ENCODE measurements around the gene GPR146.

The GPR146 gene

DNA sequence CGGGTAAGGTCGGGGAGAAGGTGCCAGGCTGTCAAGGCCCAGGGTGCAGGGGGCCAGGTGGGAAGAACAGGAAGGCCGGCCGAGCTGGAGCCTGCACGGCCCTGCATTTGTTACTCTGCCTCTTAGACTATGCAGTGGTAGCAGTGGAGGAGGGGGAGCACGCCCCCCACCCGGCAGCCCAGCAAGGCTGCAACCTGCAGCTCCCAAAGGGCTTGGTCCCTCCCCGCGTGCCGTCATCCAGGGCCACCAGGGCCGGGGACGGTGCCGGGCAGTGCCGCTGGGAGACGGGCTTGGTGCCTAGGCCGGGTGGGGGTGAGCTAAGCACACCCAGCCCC lies 36.5 kb downstream of the GPR146 start:
- DNase-seq = no peak

- no peak for DNase-seq
These were observed 37.0 kb downstream of the GPR146 start for GRCh38 chr7:1081336-1081735.

- DNase-seq = no peak
These were observed 37.6 kb downstream of the GPR146 start for GRCh38 chr7:1081931-1082401.

DNA sequence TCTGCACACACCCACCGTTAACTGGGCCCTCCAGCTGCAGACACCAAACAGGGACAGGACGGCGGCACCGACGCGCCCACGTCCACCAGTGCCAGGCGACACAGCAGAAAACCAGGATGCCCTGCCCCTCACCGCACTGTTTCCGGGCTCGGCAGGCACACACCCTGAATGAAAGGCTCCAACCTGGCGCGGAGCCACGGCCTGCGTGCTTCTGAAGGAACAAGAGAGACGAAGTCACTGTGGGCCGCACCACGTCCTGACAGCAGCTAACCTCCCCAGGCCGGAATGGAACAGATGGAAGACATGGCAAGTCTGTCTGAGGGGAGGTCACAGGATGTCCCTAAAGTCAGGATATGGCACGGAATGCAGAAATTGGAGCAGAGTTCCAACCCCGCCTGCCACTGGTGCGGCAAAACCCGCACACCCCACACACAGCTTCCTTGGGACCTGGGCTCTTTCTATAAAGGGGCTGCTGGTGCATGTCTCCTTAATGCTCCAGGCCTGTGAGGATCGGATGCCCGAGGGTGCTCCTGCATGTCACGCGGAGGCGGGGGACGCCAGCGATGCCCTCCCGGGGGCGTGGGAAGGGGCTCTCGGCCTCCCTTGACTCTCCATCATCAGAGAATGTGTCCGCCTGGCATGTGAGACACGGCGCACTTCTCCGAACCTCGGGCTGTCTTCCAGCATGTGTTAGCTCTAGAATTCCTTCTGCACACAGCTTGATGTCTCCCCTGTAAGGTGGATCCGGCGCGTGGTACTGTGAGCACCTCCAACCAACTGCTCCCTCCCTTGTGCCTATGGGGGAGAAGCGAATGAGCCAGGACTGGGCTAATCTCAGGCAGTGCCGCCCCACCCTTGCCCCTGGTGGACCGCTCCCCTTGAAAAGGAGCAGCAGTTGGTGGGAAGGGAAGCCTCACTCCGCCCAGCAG lies 39.6 kb downstream of the GPR146 start:
- no peak for DNase-seq

- no peak for DNase-seq
These were observed 40.9 kb downstream of the GPR146 start for GRCh38 chr7:1085266-1085665.

GRCh38 chr7:1085910-1086421 lies 41.6 kb downstream of the GPR146 start:
- no peak for DNase-seq

DNA sequence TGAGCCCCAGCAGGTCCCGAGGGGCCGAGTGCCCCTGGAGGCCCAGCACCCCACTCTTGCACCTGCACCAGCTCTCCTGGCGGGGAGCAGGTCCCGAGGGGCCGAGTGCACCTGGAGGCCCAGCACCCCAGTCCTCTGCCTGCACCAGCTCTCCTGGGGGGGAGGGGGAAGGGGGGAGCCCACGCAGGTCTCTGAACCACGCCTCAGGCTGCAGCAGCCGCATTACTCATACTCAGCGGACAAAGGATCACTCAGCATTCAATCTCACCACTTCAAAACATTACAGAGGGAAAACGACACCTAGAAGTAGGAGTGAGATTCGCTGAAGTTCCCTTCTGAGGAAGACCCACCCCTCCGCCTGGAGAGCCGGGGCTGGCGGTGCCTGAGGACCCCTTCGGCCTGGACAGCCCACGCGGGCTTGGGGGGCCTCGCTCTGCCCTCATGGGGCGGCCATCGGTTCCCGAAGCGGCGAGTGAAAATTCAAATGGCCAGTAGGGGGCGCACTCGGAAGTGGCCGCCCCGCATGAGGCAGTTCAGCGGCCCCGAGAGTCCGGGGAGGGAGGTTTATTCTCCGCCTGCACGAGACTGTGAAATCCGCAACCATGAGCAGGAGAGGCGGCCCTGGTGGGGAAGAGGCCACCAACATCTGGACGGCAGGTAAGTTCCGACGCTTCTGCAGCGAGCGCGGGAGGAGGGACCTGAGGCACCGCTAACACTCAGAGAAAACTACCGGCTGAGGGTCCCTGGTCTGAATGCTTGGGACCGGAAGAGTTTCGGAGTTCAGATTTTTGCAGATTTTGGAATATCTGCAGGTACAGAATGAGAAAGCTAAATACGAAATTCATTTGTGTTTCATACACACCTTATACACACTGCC lies 42.5 kb downstream of the GPR146 start:
- DNase-seq = no peak

DNA sequence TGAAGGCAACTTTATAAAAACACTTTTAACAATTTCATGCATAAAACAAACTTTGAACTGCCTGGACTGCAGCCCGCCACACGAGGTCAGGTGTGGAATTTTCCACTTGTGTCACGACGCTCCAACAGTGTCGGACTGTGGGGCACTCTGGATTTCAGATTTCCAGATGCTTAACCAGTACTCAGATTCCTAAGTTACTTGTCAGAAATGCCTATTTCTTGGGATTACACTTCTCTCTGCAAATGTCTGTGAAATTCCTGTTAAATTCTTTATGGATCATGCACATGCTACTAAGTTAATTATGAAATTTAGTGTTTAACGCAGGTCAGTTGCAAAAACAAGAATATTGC lies 43.1 kb downstream of the GPR146 start:
- DNase-seq = no peak

- DNase-seq = no peak
These were observed 43.9 kb downstream of the GPR146 start, which contains the start of gene GPER1 for GRCh38 chr7:1087952-1088920. TSS of gene GPER1 (plus strand) at chr7:1088113. CDS start at chr7:1091729, 3,616 bp downstream.

DNA sequence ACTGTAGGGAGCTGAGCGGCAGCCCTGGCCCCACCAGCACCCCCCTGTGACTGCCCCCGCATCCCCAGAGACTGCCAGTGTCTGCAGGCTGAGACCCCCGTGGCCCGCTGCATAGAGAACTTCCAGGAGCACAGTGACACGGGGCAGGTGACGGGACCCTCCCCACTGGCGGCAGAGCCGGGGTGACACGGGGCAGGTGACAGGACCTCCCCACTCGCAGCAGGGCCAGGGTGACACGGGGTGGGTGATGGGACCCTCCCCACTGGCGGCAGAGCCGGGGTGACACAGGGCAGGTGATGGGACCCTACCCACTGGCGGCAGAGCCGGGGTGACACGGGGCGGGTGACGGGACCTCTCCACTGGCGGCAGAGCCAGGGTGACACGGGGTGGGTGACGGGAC lies 45.9 kb downstream of the GPR146 start:
- no peak for DNase-seq

DNA sequence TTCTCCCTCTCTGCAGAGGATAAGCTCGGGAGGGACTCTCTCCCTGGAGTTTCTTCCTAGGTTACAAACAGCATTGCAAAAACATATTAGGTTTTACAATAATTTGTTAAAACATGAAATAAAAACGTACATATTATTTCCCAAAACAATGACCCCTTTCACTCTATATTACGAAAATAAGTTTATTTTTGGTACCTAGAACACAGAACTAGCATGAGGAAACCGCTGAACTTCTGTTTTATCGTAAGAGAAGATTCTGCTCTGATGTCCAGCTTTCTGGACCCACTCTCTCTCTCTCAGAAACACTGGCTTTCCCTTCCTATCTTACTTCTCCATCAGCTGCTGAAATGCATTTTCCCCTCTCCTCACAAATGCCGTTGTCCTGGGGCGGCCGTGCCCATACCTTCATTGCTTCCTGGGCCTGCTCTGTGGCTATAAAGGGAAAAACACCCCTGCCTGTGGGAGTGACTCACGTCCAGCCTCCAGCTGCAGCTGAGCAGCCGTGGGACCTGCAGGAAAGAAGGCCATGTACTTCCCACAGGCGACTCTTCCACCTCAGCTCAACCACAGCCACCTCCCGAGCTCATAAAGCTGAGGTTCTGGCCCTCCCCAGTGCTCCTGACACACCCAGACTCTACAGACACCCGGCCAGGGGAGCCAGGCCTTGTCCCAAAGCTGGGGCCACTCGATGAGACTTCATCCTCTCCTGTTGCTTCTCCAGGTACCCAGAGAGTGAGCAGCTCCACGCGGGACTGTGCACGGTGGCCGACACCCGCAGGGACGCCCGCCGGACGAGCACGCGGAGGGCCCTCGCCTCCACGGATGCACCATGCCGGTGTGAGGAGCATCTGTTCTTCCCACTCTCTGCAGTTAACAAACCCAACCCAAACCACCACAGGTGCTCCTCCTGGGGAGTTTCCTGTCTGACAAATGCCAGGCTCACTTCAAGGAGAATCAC lies 46.6 kb downstream of the GPR146 start:
- DNase-seq = no peak

GRCh38 chr7:1091644-1092027 lies 47.3 kb downstream of the GPR146 start:
- DNase-seq = no peak

GRCh38 chr7:1092161-1092632 lies 47.9 kb downstream of the GPR146 start:
- no peak for DNase-seq

DNA sequence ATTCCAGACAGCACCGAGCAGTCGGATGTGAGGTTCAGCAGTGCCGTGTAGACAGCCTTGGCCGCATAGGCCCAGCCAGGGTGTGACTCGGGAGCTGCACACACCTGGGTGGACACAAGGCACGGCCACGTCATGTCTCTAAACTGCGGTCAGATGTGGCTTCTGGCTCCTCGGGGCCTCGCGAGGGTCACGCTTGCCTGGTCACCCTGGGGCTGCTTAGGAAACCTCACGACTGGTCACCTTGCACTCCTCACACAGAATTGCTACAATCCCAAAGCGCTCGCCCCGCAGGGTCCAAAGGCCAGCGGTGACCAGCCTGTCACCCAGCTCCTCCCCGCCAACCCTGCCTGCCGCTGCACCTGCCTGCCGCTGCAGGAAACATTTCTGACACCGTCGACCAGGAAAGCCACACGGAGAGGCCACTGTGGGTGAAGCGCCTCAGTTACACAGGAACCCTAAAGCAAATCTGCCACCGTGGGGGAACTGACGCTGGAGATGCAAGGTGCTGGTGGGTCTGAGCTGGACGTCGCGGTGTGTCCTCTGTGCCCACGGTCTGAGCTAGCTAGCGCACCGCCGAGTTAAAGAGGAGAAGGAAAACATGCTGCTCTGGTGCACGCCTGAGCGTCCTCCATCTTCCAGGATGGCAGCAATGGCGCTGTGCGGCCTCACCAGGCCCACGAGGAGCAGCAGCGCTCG lies 48.6 kb downstream of the GPR146 start:
- no peak for DNase-seq

DNA sequence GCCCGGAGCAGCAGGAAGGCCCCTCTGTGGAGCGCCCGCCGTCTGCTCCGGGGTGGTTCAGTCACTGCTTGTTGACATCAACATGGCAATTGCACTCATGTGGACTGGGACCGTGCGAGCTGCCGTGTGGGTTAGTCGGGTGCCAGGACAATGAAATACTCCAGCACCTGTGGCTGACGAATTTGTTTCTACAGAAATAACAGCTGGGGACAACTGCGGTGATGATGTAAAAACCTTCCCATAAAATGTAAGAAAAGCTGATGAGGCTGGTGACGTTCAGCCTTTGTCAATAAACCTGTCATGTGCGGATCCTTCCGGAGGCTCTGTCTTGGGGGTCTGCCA lies 49.1 kb downstream of the GPR146 start:
- no peak for DNase-seq

- DNase-seq = no peak
These were observed 49.7 kb downstream of the GPR146 start for GRCh38 chr7:1093916-1094508.

DNA sequence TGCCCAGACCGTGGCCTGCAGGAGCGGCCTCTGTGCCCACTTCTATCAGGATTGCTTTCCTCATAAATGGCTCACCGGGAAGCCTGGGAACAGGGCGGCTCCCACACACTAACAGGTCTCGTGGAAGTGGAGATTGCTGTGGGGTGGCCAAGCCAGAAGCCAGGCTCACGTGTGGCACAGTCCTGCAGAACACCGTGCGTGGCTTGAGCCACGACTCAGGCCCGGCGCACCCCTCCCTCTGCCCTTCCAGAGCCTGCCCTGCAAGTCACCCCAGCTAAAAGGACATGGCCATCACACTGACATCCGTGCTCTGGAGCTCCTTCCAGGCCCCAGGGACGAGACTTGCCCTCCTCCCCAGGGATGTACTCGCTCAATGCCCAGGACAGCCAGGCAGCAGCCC lies 50.5 kb downstream of the GPR146 start:
- no peak for DNase-seq

DNA sequence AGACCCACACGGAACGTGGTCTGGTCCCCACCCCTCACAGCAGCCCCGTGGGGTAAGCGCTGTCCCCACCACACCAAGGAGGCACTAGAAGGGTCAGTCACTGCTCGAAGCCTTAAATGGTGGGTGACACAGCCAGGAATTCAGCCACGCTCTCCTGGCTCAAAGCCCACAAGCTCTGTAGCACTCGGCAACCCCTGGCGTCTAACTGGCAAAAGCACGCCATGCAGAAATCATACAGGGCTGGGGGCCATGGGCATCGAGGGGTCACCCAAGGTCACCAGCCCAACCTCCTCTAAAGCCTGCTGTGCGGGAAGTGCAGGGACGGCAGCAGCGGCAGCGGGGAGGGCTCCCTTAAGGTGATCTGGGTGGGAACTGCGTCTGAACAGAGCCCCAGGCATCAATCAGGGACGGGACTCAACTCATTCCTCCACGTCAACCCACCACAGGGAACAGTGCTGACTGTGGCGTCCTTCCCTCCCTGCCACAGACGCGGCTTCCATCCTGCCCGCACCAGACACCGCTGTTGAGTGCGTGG lies 51.3 kb downstream of the GPR146 start:
- DNase-seq = no peak

DNA sequence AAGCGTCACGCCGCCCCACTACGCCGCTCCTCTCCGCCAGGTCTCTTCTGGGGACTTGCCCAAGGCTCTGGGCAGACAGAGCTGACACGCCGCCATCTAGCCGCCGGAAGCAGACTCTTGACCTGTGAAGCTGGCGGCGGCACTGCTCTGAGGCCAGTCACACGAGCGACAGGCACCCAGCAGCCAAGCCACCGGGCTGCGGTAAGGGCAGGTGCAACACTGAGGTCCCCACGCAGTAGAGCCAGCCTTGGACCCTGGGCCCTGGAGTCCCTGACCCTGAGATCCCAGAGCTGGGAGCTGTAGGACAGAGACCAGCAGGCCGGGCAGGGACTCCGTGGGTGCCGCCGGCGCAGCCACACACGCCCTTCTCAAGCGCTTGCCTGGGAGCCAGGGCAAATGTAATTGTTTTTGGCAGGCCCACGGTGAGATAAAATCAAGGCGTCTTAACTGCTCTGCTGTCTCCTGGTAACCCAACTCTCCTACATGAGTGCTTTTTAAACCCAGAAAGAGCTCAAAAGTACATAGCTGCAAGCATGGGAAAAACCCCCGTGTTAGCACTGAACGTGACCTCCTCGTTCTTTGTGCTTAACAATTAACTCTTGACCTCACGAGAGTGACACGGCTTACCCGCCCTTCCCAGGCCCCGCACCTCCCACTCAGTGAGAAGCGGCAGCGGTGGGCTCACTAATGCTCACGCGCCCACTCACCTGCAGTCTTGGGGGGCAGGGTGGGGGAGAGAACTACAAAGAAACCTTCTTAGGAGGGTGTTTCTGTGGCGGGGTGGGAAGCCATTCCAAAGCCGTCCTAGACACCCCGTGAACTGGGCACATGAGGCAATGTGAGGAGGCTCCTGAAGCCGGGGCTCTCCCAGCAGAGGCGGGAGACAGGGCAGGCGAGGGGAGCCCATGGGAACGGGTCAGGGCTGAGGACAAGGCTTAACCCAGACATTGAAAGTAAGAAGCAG lies 52.1 kb downstream of the GPR146 start:
- no peak for DNase-seq

Measured in NCI-H2081 treated with DMSO at 0.1 percent for 48 hours (cell line).